HCT116 (cell line): Measurements from ENCODE around the gene ZNF503. TPM values are rescaled to one million over a fixed set of nuclear protein-coding genes. Genes with fewer than 3 reads are reported as not detected.

Experiments
- ATAC-seq: fragments of 200-7000 bp; cut with Tn5 transposase; 2 replicates; pipeline ENCODE4 v1.9.1; 2020; ENCODE audit warnings: mild to moderate bottlenecking, moderate library complexity
- BruUV-seq: library from RNA; stranded (reverse); fragments of 400-500 nt; replicated peaks from 2 replicates; lab custom pipeline; 2021; lab: Mats Ljungman, UMichigan
- CTCF ChIA-PET: fragments of 300-600 bp; sonication (Branson Sonifier 250); formaldehyde crosslinking; loops from one replicate; lab custom pipeline; 2021; ENCODE audit warnings: antibody characterized with exemption; lab: Charles Lee
- POLR2A ChIA-PET: fragments of 300-600, 350-600 bp; sonication (Branson Sonifier 250); formaldehyde crosslinking; loops from one replicate; lab custom pipeline; 2021; ENCODE audit warnings: antibody characterized with exemption; lab: Charles Lee
- RAD21 ChIA-PET, 2 experiments: fragments of 300-600 bp; sonication (Branson Sonifier 250); formaldehyde crosslinking; loops; one replicate each; lab custom pipeline; 2023; ENCODE audit warnings: low total read pairs in 2 of 2; ENCODE audit not compliant: uncharacterized antibody in 2 of 2, unreplicated experiment in 2 of 2, low non-redundant PET in 1 of 2; lab: Charles Lee
- DNase-seq: peaks from one replicate; pipeline ENCODE4 v3.0.0-alpha.2; 2010; ENCODE audit warnings: low read depth, low spot score
- H2AFZ ChIP-seq: fragments of 200-600 bp; shearing (Covaris generic), sonication (generic); 2 replicates; pipeline ENCODE4 v1.6.1; 2017; ENCODE audit warnings: low read depth, mixed run types, mixed read lengths, antibody characterized with exemption, low read length; ENCODE audit not compliant: poor library complexity, severe bottlenecking
- H3K27ac ChIP-seq: 2 replicates; pipeline ENCODE4 v1.5.1; 2012; ENCODE audit warnings: low read depth, low read length
- H3K27me3 ChIP-seq: fragments of 200-600 bp; sonication (generic); 2 replicates; pipeline ENCODE4 v1.6.1; 2016; ENCODE audit warnings: mixed run types, low read length, mixed read lengths; ENCODE audit not compliant: insufficient read depth
- H3K36me3 ChIP-seq, 2 experiments: fragments of 200-500 bp in 1 of 2; fragments of 200-600 bp in 1 of 2; sonication (Bioruptor generic) in 1 of 2; sonication (generic) in 1 of 2; 2 replicates each; pipeline versions ENCODE4 v1.5.1 to v1.6.1; 2014 to 2016; ENCODE audit warnings: low read length in 2 of 2, inconsistent platforms in 1 of 2, mixed read lengths in 1 of 2, mixed run types in 1 of 2; ENCODE audit not compliant: insufficient read depth in 2 of 2, control insufficient read depth in 1 of 2
- H3K4me1 ChIP-seq, 2 experiments: fragments of 200-600 bp in 1 of 2; sonication (generic) in 1 of 2; 2 replicates each; pipeline versions ENCODE4 v1.5.1 to v1.6.1; 2012 to 2017; ENCODE audit warnings: low read length in 2 of 2, inconsistent platforms in 1 of 2, mild to moderate bottlenecking in 1 of 2, mixed read lengths in 1 of 2, mixed run types in 1 of 2, moderate library complexity in 1 of 2; ENCODE audit not compliant: insufficient read depth in 2 of 2, control insufficient read depth in 1 of 2
- H3K4me2 ChIP-seq: fragments of 200-600 bp; sonication (generic); 2 replicates; pipeline ENCODE4 v1.6.1; 2017; ENCODE audit warnings: mixed run types, low read length, mixed read lengths
- H3K4me3 ChIP-seq, 2 experiments: fragments of 200-600 bp in 1 of 2; sonication (generic) in 1 of 2; replicated peaks in 1 of 2; 2 replicates each; pipeline ENCODE4 v1.5.1; 2011 to 2016; ENCODE audit warnings: low read length in 2 of 2, control low read depth in 1 of 2, low read depth in 1 of 2, mild to moderate bottlenecking in 1 of 2, mixed read lengths in 1 of 2, mixed run types in 1 of 2
- H3K79me2 ChIP-seq: fragments of 200-600 bp; sonication (generic); 2 replicates; pipeline ENCODE4 v1.6.1; 2017; ENCODE audit warnings: mild to moderate bottlenecking, mixed run types, low read length, moderate library complexity, mixed read lengths; ENCODE audit not compliant: insufficient read depth
- H3K9ac ChIP-seq: fragments of 200-600 bp; sonication (generic); 2 replicates; pipeline ENCODE4 v1.6.1; 2016; ENCODE audit warnings: low read length, mixed read lengths
- H3K9me2 ChIP-seq: fragments of 200-600 bp; sonication (generic), shearing (Covaris generic); 2 replicates; pipeline ENCODE4 v1.6.1; 2017; ENCODE audit warnings: mixed run types, mild to moderate bottlenecking, moderate library complexity; ENCODE audit not compliant: insufficient read depth
- H3K9me3 ChIP-seq, 2 experiments: fragments of 200-500 bp in 1 of 2; fragments of 200-600 bp in 1 of 2; sonication (Bioruptor generic) in 1 of 2; sonication (generic) in 1 of 2; 2 replicates each; pipeline ENCODE4 v1.6.1; 2014 to 2017; ENCODE audit warnings: low read length in 2 of 2, mixed read lengths in 2 of 2, inconsistent platforms in 1 of 2, low read depth in 1 of 2, mild to moderate bottlenecking in 1 of 2, mixed run types in 1 of 2, moderate library complexity in 1 of 2; ENCODE audit not compliant: control insufficient read depth in 1 of 2, insufficient read depth in 1 of 2
- H4K20me1 ChIP-seq: fragments of 200-600 bp; sonication (generic), shearing (Covaris generic); 2 replicates; pipeline ENCODE4 v1.6.1; 2017; ENCODE audit warnings: mixed run types, mild to moderate bottlenecking, moderate library complexity; ENCODE audit not compliant: insufficient read depth
- CBX3 ChIP-seq: IDR thresholded peaks from 2 replicates; pipeline ENCODE4 v1.6.1; 2012; ENCODE audit warnings: low read depth
- CEBPB ChIP-seq: IDR thresholded peaks from 2 replicates; pipeline ENCODE4 v1.6.1; 2012; ENCODE audit warnings: low read depth
- CTCF ChIP-seq, 3 experiments: fragments of 200-600 bp in 1 of 3; sonication (generic) in 1 of 3; IDR thresholded peaks in 2 of 3; conservative IDR thresholded peaks in 1 of 3; 2 replicates each; pipeline ENCODE4 v1.5.1; 2012 to 2017; ENCODE audit warnings: low read depth in 2 of 3, low read length in 2 of 3, antibody characterized with exemption in 1 of 3, borderline replicate concordance in 1 of 3, control low read depth in 1 of 3, mild to moderate bottlenecking in 1 of 3, mixed read lengths in 1 of 3, mixed run types in 1 of 3, moderate library complexity in 1 of 3; ENCODE audit not compliant: insufficient read depth in 1 of 3
- EGR1 ChIP-seq: IDR thresholded peaks from 2 replicates; pipeline ENCODE4 v1.6.1; 2012; ENCODE audit warnings: low read depth
- ELF1 ChIP-seq: IDR thresholded peaks from 2 replicates; pipeline ENCODE4 v1.6.1; 2012; ENCODE audit warnings: low read depth, borderline replicate concordance
- EZH2 ChIP-seq: fragments of 200-600 bp; sonication (generic); IDR thresholded peaks from 2 replicates; pipeline ENCODE4 v1.6.1; 2017; ENCODE audit warnings: antibody characterized with exemption, mixed run types
- EZH2phosphoT487 ChIP-seq: fragments of 200-600 bp; IDR thresholded peaks from 2 replicates; pipeline ENCODE4 v1.6.1; 2018; ENCODE audit warnings: antibody characterized with exemption, borderline replicate concordance
- FOSL1 ChIP-seq: IDR thresholded peaks from 2 replicates; pipeline ENCODE4 v1.6.1; 2012; ENCODE audit warnings: low read depth
- JUND ChIP-seq: IDR thresholded peaks from 2 replicates; pipeline ENCODE4 v1.6.1; 2012
- POLR2AphosphoS5 ChIP-seq: IDR thresholded peaks from 2 replicates; pipeline ENCODE4 v1.6.1; 2011; ENCODE audit warnings: mild to moderate bottlenecking, low read depth, low read length, moderate library complexity
- SP1 ChIP-seq: IDR thresholded peaks from 2 replicates; pipeline ENCODE4 v1.6.1; 2012; ENCODE audit warnings: low read depth
- SRF ChIP-seq: IDR thresholded peaks from 2 replicates; pipeline ENCODE4 v1.6.1; 2012; ENCODE audit warnings: low read depth
- TCF7L2 ChIP-seq: IDR thresholded peaks from 2 replicates; pipeline ENCODE4 v1.7.0; 2011; ENCODE audit warnings: borderline replicate concordance, inconsistent platforms; ENCODE audit not compliant: insufficient read depth, insufficient read length; ENCODE audit errors: extremely low read depth
- YY1 ChIP-seq: IDR thresholded peaks from 2 replicates; pipeline ENCODE4 v1.6.1; 2011; ENCODE audit warnings: low read length, low read depth, moderate library complexity, mild to moderate bottlenecking; ENCODE audit not compliant: insufficient replicate concordance; ENCODE audit errors: extremely low read depth
- intact Hi-C: fragments of 100-400 bp; cut with micrococcal nuclease; formaldehyde crosslinking; loops from 2 replicates; pipeline ENCODE4 v1.10.0; 2022
- total RNA-seq: library from RNA; stranded (reverse); gene quantifications from one replicate; pipeline ENCODE4 v1.2.1, GENCODE V29; 2021; ENCODE audit not compliant: unreplicated experiment
- TF ChIP-seq, protein P1 (sequence below): IDR thresholded peaks from 2 replicates; pipeline ENCODE4 v1.6.1; 2012

The ZNF503 gene
- total RNA-seq, 1 experiment from 2014 or later, result 30.4 TPM

DNA sequence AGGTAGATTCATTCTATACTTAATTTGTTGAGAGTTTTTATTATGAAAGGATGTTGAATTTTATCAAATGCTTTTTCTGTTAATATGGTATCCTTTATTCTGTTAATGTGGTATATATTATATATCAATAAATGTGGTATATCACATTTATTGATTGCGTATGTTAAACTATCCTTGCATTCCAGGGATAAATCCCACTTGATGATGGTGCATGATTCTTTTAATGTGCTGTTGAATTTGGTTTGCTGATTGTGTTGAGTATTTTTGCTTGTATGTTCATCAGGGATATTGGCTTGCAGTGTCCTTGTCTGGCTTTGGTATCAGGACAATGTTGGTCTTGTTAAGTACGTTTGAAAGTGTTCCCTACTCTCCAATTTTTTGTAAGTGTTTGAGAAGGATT lies 41.8 kb upstream of the ZNF503 start:
- Histone ChIP-seq H3K27me3 (no peaks in the 10 kb centered on the region), H4K20me1 (no peaks in the 10 kb centered on the region), H3K79me2 (no peaks in the 10 kb centered on the region), H3K9me2 (no peaks in the 10 kb centered on the region), H3K4me3 (no peak overlapping the region), H3K27ac (no peak overlapping the region), H3K4me2 (no peak overlapping the region), H3K36me3 (no peaks in the 10 kb centered on the region), H3K9me3 (peaks cover 0 to 15% of the 10 kb centered on the region in 2 experiments; a peak in 3 of 4 replicates), H2AFZ (no peak overlapping the region), H3K9ac (no peak overlapping the region), H3K4me1 (no peaks in the 10 kb centered on the region)
- DNase-seq (no peak), ATAC-seq (no peak)
- BruUV-seq, result no TSS peak
- ChIA-PET CTCF (no interaction called here), RAD21 (no interaction called here), POLR2A (no interaction called here)
- TF ChIP-seq EGR1, result no peak
- no peak for TF ChIP-seq POLR2AphosphoS5
- no peak for TF ChIP-seq JUND
- TF ChIP-seq EZH2phosphoT487, result no peak
- TF ChIP-seq CTCF (IDR thresholded peaks at IDR 0.05 in 2 of 3, conservative IDR thresholded peaks at IDR 0.05 in 1 of 3; ENCODE audit: borderline replicate concordance in 1 of 3, insufficient read depth in 1 of 3, low read depth in 2 of 3, low read length in 2 of 3), result no peak
- no peak for TF ChIP-seq CEBPB
- no peak for TF ChIP-seq ELF1
- no peak for TF ChIP-seq EZH2
- TF ChIP-seq SRF, result no peak
- TF ChIP-seq SP1, result no peak
- TF ChIP-seq CBX3, result no peak
- no peak for TF ChIP-seq TCF7L2
- no peak for TF ChIP-seq YY1
- TF ChIP-seq, protein P1, sequence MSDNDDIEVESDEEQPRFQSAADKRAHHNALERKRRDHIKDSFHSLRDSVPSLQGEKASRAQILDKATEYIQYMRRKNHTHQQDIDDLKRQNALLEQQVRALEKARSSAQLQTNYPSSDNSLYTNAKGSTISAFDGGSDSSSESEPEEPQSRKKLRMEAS, result no peak
- no peak for TF ChIP-seq FOSL1
- intact Hi-C loops, result no loop called here
